ENCODE results near the gene TBRG1. TPM values are rescaled to one million over a fixed set of nuclear protein-coding genes. Genes with fewer than 3 reads are reported as not detected.

The TBRG1 gene
- total RNA-seq, 1 experiment from 2014 or later = 18.8 TPM

- Mint-ChIP-seq H3K27me3 (ENCODE audit: unreplicated experiment) (no peaks in the 10 kb centered on the region), H3K4me1 (ENCODE audit: low read depth, unreplicated experiment) (no peaks in the 10 kb centered on the region), H3K9me3 (ENCODE audit: low read depth, unreplicated experiment) (no peaks in the 10 kb centered on the region), H3K36me3 (ENCODE audit: insufficient read depth, unreplicated experiment) (peaks cover 18% of the 10 kb centered on the region), H3K4me3 (ENCODE audit: low read depth, unreplicated experiment) (peak overlapping the region; percentile 74), H3K27ac (ENCODE audit: unreplicated experiment) (peak overlapping the region; percentile 81)
- no peak for DNase-seq
- intact Hi-C loops (cut with micrococcal nuclease; ENCODE audit: unreplicated experiment) = no loop called here
- CTCF ChIA-PET = interaction anchor here (0.6 to 1.6 kb wide), 6 partner anchors 85 to 1043 kb away, joined by 3 to 5 read pairs (median 4); no protein-coding TSS in a partner anchor
- BruUV-seq (replicated peaks) = TSS peak; percentile 64
- TF ChIP-seq CTCF (IDR thresholded peaks at IDR 0.05; ENCODE audit: unreplicated experiment) = no peak
Measured at GRCh38 chr11:124674168-124674517, 51.5 kb downstream of the TBRG1 start.

- no peak for DNase-seq
- Mint-ChIP-seq H3K9me3 (ENCODE audit: low read depth, unreplicated experiment) (no peaks in the 10 kb centered on the region), H3K4me1 (ENCODE audit: low read depth, unreplicated experiment) (no peaks in the 10 kb centered on the region), H3K27ac (ENCODE audit: unreplicated experiment) (peak overlapping the region; percentile 81), H3K27me3 (ENCODE audit: unreplicated experiment) (no peaks in the 10 kb centered on the region), H3K4me3 (ENCODE audit: low read depth, unreplicated experiment) (peak overlapping the region; percentile 74), H3K36me3 (ENCODE audit: insufficient read depth, unreplicated experiment) (peaks cover 18% of the 10 kb centered on the region)
- CTCF ChIA-PET = no interaction called here
- no TSS peak for BruUV-seq (replicated peaks)
- intact Hi-C loops (cut with micrococcal nuclease; ENCODE audit: unreplicated experiment) = no loop called here
- no peak for TF ChIP-seq CTCF (IDR thresholded peaks at IDR 0.05; ENCODE audit: unreplicated experiment)
Measured at GRCh38 chr11:124674571-124674970, 51.9 kb downstream of the TBRG1 start.

- Mint-ChIP-seq H3K27ac (ENCODE audit: unreplicated experiment) (no peak overlapping the region), H3K4me3 (ENCODE audit: low read depth, unreplicated experiment) (no peak overlapping the region)
Measured at GRCh38 chr11:124676386-124676785, 53.7 kb downstream of the TBRG1 start.

GRCh38 chr11:124678416-124678815 lies 55.8 kb downstream of the TBRG1 start:
- H3K4me3 Mint-ChIP-seq (ENCODE audit: low read depth, unreplicated experiment) = no peak overlapping the region
- no peaks in the 10 kb centered on the region for H3K4me1 Mint-ChIP-seq (ENCODE audit: low read depth, unreplicated experiment)
- intact Hi-C loops (cut with micrococcal nuclease; ENCODE audit: unreplicated experiment) = no loop called here
- no peaks in the 10 kb centered on the region for H3K27me3 Mint-ChIP-seq (ENCODE audit: unreplicated experiment)
- no peak for TF ChIP-seq CTCF (IDR thresholded peaks at IDR 0.05; ENCODE audit: unreplicated experiment)
- H3K27ac Mint-ChIP-seq (ENCODE audit: unreplicated experiment) = no peak overlapping the region
- no peak for DNase-seq
- H3K36me3 Mint-ChIP-seq (ENCODE audit: insufficient read depth, unreplicated experiment) = peaks cover 12% of the 10 kb centered on the region
- peaks cover 2% of the 10 kb centered on the region for H3K9me3 Mint-ChIP-seq (ENCODE audit: low read depth, unreplicated experiment)
- CTCF ChIA-PET = interaction anchor here (0.7 kb wide), 1 partner anchor 25 kb away, joined by 4 read pairs; no protein-coding TSS in a partner anchor
- no TSS peak for BruUV-seq (replicated peaks)

More at GRCh38 chr11:124676386-124676785, 53.7 kb downstream of the TBRG1 start:
- Mint-ChIP-seq H3K9me3 (ENCODE audit: low read depth, unreplicated experiment) (no peaks in the 10 kb centered on the region), H3K4me1 (ENCODE audit: low read depth, unreplicated experiment) (no peaks in the 10 kb centered on the region), H3K36me3 (ENCODE audit: insufficient read depth, unreplicated experiment) (peaks cover 18% of the 10 kb centered on the region), H3K27me3 (ENCODE audit: unreplicated experiment) (no peaks in the 10 kb centered on the region)
- no TSS peak for BruUV-seq (replicated peaks)
- no peak for DNase-seq
- no peak for TF ChIP-seq CTCF (IDR thresholded peaks at IDR 0.05; ENCODE audit: unreplicated experiment)
- intact Hi-C loops (cut with micrococcal nuclease; ENCODE audit: unreplicated experiment) = no loop called here
- CTCF ChIA-PET = interaction anchor here (0.7 kb wide), 1 partner anchor 562 kb away, joined by 3 read pairs; no protein-coding TSS in a partner anchor

Data from Calu3 (cell line).